ENCODE data around the gene GRM4.

- TF ChIP-seq GATA2 (IDR thresholded peaks at IDR 0.05; ENCODE audit: low read depth, low read length) (no peak), GATA3 (IDR thresholded peaks at IDR 0.05; ENCODE audit: low read depth, low read length) (no peak)
Measured at GRCh38 chr6:34093854-34094430, 51.9 kb downstream of the GRM4 start.
